ENCODE data around the gene PDE6C. TPM values are rescaled to one million over a fixed set of nuclear protein-coding genes. Genes with fewer than 3 reads are reported as not detected.

PDE6C gene
- total and polyA plus RNA-seq, 4 donors = not detected

DNA sequence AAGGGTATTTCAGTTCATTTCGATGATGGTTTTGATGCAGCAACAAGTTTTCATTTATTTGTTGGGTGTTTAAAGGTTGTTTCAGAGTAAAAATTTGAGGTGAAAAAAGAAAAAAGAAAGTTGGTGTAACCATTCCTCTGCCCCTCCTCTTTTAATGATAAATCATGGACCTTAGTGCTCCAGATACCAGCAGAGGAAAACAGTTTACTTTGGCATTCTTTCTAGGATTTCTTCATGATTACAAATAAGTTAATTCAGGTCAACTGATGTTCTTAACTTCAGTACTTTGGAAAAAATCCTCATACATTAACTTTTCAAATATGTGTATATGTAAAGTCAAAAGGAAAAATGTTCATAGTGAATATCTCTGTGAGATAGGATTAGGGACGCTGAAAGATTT, 9.3 kb upstream of the PDE6C start:
- no peaks in the 10 kb centered on the region for H3K36me3 ChIP-seq (ENCODE audit: control insufficient read depth in 4 of 4, insufficient read depth in 4 of 4, low read length in 4 of 4)
- peaks cover 0 to 4% (median 1%) of the 10 kb centered on the region in 4 donors for H3K9me3 ChIP-seq (ENCODE audit: control insufficient read depth in 4 of 4, insufficient read depth in 3 of 4, low read length in 3 of 4)
- no peak for TF ChIP-seq CTCF (IDR thresholded peaks at IDR 0.05; ENCODE audit: control extremely low read depth, extremely low read depth)
- no peak overlapping the region for H3K9ac ChIP-seq (ENCODE audit: insufficient read depth in 1 of 2, low read length in 2 of 2)
- H3K4me1 ChIP-seq (ENCODE audit: control insufficient read depth in 5 of 5, insufficient read depth in 5 of 5, low read length in 5 of 5) = peaks cover 0 to 8% (median 0%) of the 10 kb centered on the region in 5 donors
- no peak overlapping the region for H3K27ac ChIP-seq (ENCODE audit: low read depth in 1 of 2, low read length in 1 of 2)
- no peak overlapping the region for H3K4me3 ChIP-seq
- WGBS, 2 donors = 94 to 97% methylated on average over 2 of the region's 2 CpGs
- peaks cover 8 to 46% (median 34%) of the 10 kb centered on the region in 3 donors for H3K27me3 ChIP-seq (ENCODE audit: control insufficient read depth in 3 of 3, insufficient read depth in 3 of 3, low read length in 2 of 3)
- ATAC-seq (ENCODE audit: insufficient read depth, low FRiP score) (no peak), DNase-seq (no peak)

DNA sequence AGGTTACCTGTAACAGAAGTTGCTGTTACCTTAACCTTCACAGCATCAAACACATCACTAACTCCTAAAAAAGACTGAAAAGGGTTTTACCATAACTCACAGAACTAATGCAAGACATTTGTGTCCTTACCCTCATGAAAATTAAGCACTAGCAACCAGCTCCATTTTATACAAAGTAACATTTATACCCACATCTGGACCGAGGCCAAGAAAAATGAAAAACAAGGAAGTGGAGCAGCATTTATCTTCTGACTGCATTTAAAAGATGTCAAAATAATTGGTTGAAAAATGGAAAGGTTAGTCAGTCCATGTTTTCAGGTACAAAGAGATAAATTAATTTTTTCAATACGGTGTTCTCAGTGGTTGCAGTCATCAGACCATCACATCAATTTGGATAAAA, 8.2 kb upstream of the PDE6C start:
- 17 to 35% methylated on average over 2 of the region's 2 CpGs for WGBS, 2 donors
- H3K27ac ChIP-seq (ENCODE audit: low read depth in 1 of 2, low read length in 1 of 2) = no peak overlapping the region
- peaks cover 0 to 4% (median 1%) of the 10 kb centered on the region in 4 donors for H3K9me3 ChIP-seq (ENCODE audit: control insufficient read depth in 4 of 4, insufficient read depth in 3 of 4, low read length in 3 of 4)
- H3K4me3 ChIP-seq = no peak overlapping the region
- DNase-seq (no peak), ATAC-seq (ENCODE audit: insufficient read depth, low FRiP score) (no peak)
- H3K9ac ChIP-seq (ENCODE audit: insufficient read depth in 1 of 2, low read length in 2 of 2) = no peak overlapping the region
- no peak for TF ChIP-seq CTCF (IDR thresholded peaks at IDR 0.05; ENCODE audit: control extremely low read depth, extremely low read depth)
- peaks cover 8 to 44% (median 34%) of the 10 kb centered on the region in 3 donors for H3K27me3 ChIP-seq (ENCODE audit: control insufficient read depth in 3 of 3, insufficient read depth in 3 of 3, low read length in 2 of 3)
- H3K4me1 ChIP-seq (ENCODE audit: control insufficient read depth in 5 of 5, insufficient read depth in 5 of 5, low read length in 5 of 5) = peaks cover 0 to 8% (median 0%) of the 10 kb centered on the region in 5 donors
- no peaks in the 10 kb centered on the region for H3K36me3 ChIP-seq (ENCODE audit: control insufficient read depth in 4 of 4, insufficient read depth in 4 of 4, low read length in 4 of 4)

GRCh38 chr10:93608421-93608820, 3.9 kb upstream of the PDE6C start:
- Histone ChIP-seq H3K36me3 (ENCODE audit: control insufficient read depth in 4 of 4, insufficient read depth in 4 of 4, low read length in 4 of 4) (no peaks in the 10 kb centered on the region), H3K4me1 (ENCODE audit: control insufficient read depth in 5 of 5, insufficient read depth in 5 of 5, low read length in 5 of 5) (no peaks in the 10 kb centered on the region), H3K9ac (ENCODE audit: insufficient read depth in 1 of 2, low read length in 2 of 2) (no peak overlapping the region), H3K27me3 (ENCODE audit: control insufficient read depth in 3 of 3, insufficient read depth in 3 of 3, low read length in 2 of 3) (peaks cover 3 to 17% (median 12%) of the 10 kb centered on the region in 3 donors), H3K9me3 (ENCODE audit: control insufficient read depth in 4 of 4, insufficient read depth in 3 of 4, low read length in 3 of 4) (peaks cover 0 to 4% (median 1%) of the 10 kb centered on the region in 4 donors), H3K27ac (ENCODE audit: low read depth in 1 of 2, low read length in 1 of 2) (no peak overlapping the region), H3K4me3 (no peak overlapping the region)
- 92 to 94% methylated on average over 3 of the region's 3 CpGs for WGBS, 2 donors
- no peak for DNase-seq
- no peak for ATAC-seq (ENCODE audit: insufficient read depth, low FRiP score)
- no peak for TF ChIP-seq CTCF (IDR thresholded peaks at IDR 0.05; ENCODE audit: control extremely low read depth, extremely low read depth)

DNA sequence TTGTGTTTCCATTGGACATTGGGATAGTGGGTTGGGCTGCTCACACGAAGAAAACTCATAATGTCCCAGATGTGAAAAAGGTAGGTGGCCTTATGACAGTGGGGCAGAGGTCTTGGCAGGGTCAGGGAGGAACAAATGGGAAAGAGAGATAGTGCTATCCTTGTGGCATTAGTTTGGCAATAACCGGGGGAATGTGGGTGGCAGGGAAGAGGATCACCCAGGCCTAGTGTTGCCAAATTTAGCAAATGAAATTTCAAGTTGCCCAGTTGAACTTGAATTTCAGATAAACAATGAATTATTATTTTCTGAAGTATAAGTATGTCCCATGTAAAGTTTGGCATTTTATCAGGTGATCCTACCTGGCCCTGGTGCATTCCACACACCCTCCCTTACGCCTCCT, 789 bp downstream of the PDE6C start:
- H3K4me1 ChIP-seq (ENCODE audit: control insufficient read depth in 5 of 5, insufficient read depth in 5 of 5, low read length in 5 of 5) = no peaks in the 10 kb centered on the region
- 80 to 91% methylated on average over 3 of the region's 3 CpGs for WGBS, 2 donors
- H3K36me3 ChIP-seq (ENCODE audit: control insufficient read depth in 4 of 4, insufficient read depth in 4 of 4, low read length in 4 of 4) = no peaks in the 10 kb centered on the region
- H3K4me3 ChIP-seq = no peak overlapping the region
- no peak for DNase-seq
- TF ChIP-seq CTCF (IDR thresholded peaks at IDR 0.05; ENCODE audit: control extremely low read depth, extremely low read depth) = no peak
- no peak overlapping the region for H3K27ac ChIP-seq (ENCODE audit: low read depth in 1 of 2, low read length in 1 of 2)
- H3K9me3 ChIP-seq (ENCODE audit: control insufficient read depth in 4 of 4, insufficient read depth in 3 of 4, low read length in 3 of 4) = no peaks in the 10 kb centered on the region
- H3K9ac ChIP-seq (ENCODE audit: insufficient read depth in 1 of 2, low read length in 2 of 2) = no peak overlapping the region
- H3K27me3 ChIP-seq (ENCODE audit: control insufficient read depth in 3 of 3, insufficient read depth in 3 of 3, low read length in 2 of 3) = peaks cover 0 to 7% (median 2%) of the 10 kb centered on the region in 3 donors
- ATAC-seq (ENCODE audit: insufficient read depth, low FRiP score) = no peak
